Panc1 (cell line): ENCODE measurements around the gene COL28A1.

Experiments
- POLR2AphosphoS5 ChIP-seq: IDR thresholded peaks from 2 replicates; pipeline ENCODE4 v1.6.1; 2012; ENCODE audit warnings: mild to moderate bottlenecking, low read depth, low read length, moderate library complexity
- TF ChIP-seq, protein P1 (sequence below): fragments of 450-650 bp; IDR thresholded peaks from 2 replicates; pipeline ENCODE4 v1.5.1; 2017; ENCODE audit warnings: mild to moderate bottlenecking

DNA sequence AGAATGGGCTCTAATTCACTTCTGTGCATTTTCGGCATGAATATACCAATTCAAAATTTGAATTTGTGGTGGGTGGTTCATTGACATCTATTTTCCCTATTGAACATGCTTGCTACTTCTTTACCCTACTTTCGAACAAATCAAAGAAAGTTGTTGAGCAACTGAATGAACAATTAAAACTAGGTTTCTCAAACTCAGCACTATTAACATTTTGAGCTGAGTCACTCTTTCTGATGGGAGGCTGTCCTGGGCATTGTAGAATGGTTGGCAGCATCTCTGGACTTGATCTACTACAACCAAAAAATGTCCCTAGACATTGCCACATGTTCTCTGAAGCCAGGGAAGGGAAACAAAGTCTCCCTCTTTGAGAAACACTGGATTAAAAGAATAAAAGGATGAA, 116.7 kb downstream of the COL28A1 start:
- no peak for TF ChIP-seq POLR2AphosphoS5
- TF ChIP-seq, protein P1, sequence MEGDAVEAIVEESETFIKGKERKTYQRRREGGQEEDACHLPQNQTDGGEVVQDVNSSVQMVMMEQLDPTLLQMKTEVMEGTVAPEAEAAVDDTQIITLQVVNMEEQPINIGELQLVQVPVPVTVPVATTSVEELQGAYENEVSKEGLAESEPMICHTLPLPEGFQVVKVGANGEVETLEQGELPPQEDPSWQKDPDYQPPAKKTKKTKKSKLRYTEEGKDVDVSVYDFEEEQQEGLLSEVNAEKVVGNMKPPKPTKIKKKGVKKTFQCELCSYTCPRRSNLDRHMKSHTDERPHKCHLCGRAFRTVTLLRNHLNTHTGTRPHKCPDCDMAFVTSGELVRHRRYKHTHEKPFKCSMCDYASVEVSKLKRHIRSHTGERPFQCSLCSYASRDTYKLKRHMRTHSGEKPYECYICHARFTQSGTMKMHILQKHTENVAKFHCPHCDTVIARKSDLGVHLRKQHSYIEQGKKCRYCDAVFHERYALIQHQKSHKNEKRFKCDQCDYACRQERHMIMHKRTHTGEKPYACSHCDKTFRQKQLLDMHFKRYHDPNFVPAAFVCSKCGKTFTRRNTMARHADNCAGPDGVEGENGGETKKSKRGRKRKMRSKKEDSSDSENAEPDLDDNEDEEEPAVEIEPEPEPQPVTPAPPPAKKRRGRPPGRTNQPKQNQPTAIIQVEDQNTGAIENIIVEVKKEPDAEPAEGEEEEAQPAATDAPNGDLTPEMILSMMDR = no peak
